Stimulated activated CD8-positive, alpha-beta memory T cell treated with anti-CD3 and anti-CD28 coated beads, Interleukin-15, amount 100 ng/mL, for 4 hours (primary cell): Measurements from ENCODE around the gene OR1D2.
A peak's percentile ranks its signal among the peaks of the same experiment; 100 is the strongest.
"Not testable (repeated sequence)": the region's sequence is repeated elsewhere in the genome, so short reads cannot be mapped to it uniquely, and the experiment has no call there.

Experiments used
- DNase-seq, 2 donors: peaks; one replicate each; pipeline ENCODE4 v3.0.0-alpha.2; 2020; ENCODE audit warnings: low read depth in 2 of 2

OR1D2 gene, protein sequence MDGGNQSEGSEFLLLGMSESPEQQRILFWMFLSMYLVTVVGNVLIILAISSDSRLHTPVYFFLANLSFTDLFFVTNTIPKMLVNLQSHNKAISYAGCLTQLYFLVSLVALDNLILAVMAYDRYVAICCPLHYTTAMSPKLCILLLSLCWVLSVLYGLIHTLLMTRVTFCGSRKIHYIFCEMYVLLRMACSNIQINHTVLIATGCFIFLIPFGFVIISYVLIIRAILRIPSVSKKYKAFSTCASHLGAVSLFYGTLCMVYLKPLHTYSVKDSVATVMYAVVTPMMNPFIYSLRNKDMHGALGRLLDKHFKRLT

DNA sequence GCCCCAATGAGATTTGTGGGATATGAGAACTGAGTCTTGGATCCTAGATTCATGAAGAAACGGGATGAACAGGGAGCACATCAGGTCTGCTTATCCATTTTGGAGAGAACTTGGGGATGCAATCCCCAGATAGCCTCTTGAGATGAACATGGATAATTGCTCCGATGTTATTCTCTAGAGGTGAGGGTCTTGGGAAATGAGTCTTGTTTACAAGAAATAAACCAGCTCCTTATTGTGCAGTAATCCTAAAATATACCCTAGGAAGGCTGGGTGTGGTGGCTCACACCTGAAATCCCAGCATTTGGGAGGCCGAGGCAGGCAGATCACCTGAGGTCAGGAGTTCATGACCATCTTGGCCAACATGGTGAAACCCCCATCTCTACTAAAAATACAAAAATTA, at the start of gene OR1D2:
OR1D2 (minus strand) TSS at position 101 of the 400 bp plus-strand sequence. CDS start 11,426 bp downstream, outside the sequence.
- no peak for DNase-seq

DNA sequence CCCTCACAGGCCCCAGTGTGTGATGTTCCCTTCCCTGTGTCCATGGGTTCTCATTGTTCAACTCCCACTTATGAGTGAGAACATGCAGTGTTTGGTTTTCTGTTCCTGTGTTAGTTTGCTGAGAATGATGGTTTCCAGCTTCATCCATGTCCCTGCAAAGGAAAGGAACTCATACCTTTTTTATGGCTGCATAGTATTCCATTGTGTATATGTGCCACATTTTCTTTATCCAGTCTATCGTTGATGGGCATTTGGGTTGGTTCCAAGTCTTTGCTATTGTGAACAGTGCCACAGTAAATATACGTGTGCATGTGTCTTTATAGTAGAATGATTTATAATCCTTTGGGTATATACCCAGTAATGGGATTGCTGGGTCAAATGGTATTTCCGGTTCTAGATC, 33.3 kb upstream of the OR1D2 start:
- not testable (repeated sequence) for DNase-seq

DNA sequence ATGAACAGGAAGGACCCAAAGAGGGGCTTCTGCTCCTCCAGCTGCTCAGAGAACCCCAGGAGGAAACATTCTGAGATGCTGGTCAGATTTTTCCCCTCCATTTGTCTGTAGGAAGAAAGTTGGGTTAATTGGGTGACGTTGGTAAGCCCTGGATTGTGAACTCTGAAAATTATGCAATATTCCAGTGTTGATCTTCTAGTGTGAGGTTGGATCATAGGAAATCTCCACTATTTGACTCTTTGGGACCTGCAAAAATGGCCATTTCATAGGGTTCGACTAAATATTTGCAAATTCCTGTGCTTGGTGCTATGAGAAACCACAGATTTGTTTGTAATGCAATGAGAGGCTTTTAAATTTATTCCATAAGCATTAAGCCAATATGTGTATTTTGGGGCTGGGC, 23.2 kb upstream of the OR1D2 start, which contains the start of gene OR1G1:
OR1G1 (minus strand) TSS at position 101 of the 400 bp plus-strand sequence; CDS start at position 101, 0 bp downstream.
- no peak for DNase-seq

DNA sequence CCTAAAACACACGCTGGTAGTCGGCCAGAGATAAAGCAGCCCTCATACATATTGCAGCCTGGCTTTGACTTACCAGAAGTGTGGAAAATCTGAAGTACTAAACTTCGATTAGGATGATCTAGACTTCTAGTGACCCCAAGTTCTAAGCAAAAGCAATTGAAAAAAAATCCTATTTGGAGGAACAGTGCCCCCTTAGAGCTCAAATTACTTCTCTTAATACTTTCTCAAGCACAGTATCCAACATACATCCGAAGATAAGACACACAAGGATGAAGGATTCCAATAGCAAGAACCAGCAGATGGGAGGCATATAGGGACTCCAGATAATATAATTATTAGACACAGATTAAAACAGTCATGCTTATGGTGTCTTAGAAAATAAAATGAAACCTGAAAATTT, 30.4 kb downstream of the OR1D2 start:
- not testable (repeated sequence) for DNase-seq

DNA sequence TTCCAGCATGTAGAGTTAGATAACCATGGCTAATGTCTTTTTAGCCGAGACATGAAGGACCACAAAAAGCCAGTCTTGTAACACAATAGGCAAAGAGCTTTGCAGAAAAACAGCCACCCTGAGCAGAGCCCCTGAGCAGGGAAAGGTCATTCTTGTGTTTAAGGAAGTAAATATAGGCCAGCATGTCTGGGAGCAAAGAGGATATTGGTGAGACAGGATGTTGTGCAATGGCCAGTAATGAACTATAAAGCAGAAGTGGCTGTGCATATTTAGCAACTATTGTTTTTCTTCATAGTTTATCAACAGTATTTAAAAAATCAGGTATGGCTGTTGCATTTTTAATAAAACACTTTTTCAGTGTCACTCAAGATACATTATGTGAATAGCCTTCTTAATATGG, 39.0 kb downstream of the OR1D2 start:
- DNase-seq, result not testable (repeated sequence)

DNA sequence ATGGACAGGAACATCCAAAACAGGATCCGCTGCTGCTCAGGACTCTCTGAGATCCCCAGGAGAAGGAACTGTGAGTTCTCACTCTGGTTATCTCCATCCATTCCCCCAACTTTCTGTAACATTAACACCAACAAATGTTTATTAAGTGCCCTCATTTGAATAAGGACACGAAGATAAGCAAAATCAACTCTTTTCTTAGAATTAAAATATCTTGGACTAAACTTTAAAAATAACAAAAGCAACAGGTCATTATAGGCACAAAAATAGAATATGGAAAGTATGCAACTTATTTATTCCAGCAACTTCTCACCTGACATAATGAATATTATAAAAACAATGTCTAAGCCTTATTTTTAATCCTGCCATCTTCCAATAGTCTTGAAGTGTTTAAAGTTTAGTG, 40.7 kb downstream of the OR1D2 start, which contains the start of gene OR1D5:
OR1D5 (minus strand) TSS at position 101 of the 400 bp plus-strand sequence; CDS start at position 101, 0 bp downstream.
- not testable (repeated sequence) for DNase-seq

DNA sequence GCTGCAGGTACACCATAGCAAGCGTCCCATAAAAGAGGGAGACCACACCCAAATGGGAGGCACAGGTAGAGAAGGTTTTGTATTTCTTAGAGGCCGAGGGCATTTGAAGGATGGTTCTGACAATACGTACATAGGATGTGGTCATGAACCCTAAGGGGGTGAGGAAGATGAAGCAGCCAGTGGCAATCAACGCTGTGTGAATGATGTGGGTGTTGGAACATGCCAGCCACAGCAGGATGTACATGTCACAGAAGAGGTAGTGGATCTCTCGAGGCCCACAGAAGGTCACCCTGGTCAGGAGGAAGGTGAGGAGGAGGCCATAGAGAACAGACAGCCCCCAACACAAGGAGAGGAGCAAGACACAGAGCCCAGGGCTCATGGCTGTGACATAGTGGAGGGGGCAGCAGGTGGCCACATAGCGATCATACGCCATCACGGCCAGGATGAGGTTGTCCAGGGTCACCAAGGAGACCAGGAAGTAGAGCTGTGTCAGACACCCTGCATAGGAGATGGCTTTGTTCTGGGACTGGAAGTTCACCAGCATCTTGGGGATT, 41.3 kb downstream of the OR1D2 start:
- DNase-seq, result not testable (repeated sequence)

DNA sequence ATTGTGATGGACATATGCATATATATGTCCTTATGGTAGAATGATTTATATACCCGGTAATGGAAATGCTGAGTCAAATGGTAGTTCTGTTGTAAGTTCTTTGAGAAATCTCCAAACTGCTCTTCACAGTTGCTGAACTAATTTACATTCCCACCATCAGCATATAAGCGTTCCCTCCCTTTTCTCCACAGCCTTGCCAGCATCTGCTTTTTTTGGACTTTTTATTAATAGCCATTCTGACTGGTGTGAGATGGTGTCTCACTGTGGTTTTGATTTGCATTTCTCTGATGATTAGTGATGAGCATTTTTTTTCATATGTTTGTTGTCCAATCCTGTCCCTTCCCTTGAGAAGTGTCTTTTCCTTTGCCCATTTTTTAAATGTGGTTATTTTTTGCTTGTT, 49.4 kb downstream of the OR1D2 start:
- DNase-seq, result not testable (repeated sequence)

DNA sequence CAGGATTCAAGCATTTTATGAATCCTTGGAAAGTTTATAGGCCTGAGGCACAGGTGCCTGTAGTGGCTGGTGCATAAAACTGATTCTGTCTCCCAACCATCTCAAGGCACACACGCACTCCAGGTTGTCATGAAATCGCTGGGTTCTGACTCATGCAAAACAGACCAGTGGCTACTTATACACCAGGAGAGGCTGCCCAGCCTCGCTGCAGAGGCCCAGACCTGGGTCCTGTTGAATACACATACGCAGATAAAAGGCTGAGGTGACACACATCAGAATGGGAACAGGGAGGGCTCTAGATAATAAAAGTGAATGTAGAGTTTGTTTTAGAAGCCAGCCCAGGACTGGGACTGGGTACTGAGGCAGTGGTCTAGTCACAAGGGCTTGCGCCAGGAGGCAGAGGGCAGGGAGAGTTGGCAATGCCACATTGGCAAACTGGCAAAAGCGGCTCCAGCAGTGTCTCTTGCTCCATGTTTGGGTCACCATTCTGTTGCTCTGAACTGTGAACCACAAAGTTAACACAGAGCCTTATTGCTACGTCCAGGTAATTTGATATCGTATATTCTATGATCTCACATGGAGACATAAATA, 54.4 kb downstream of the OR1D2 start:
- no peak for DNase-seq

DNA sequence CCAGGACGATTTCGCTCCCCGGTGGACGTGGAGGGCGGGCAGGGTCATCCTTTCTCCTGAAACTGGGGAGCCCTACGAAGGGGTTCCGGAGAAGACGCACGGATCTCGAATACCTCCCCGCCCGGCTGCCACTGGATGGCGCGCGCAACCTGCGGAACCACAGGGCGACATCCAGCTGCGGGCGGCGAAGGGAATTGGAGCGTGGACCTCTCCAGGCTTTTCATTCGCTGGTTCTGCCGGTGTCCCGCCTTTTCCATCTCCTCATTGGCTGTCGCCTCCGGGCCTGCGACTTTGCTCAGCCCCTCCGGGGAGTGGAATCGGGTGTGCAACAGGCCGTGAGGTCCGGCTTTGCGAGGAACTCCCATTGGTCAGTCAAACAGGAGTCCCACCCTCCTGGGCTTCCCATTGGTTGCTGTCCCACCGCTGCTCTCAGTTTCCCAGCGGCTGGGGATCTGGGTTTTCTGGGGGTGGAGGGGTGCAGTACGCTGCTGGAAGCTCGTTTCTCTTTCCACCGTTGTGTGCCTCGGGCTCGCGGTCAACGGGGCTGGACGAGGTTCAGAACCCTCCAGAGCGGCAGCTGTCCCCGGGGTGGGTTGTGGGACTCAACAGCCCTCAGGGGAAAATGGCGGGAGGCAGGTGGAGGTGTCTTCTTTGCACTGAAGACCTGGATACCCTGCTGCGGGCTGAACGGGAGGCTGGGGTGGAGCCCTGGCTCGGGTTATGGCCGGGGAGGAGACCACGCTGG, 55.3 kb downstream of the OR1D2 start:
- peak; percentile 81 to 85 for DNase-seq

DNA sequence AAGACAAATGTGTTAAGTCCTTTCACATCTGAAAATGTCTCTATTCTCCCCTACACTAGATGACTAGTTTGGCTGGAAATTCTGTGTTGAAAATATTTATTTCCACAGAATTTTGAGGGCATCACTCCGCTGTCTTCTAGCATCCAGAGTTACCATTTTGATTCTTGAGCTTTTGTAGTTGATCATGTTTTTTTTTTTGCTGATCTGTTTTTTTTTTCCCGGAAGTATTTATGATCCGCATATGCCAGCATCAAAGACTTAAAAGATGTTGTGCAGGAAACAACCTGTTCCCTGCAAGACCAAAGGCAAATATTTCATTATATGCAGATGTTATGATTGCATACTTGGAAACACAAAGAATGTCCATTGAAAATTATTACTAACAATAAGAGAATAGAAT, 57.5 kb downstream of the OR1D2 start:
- no peak for DNase-seq

DNA sequence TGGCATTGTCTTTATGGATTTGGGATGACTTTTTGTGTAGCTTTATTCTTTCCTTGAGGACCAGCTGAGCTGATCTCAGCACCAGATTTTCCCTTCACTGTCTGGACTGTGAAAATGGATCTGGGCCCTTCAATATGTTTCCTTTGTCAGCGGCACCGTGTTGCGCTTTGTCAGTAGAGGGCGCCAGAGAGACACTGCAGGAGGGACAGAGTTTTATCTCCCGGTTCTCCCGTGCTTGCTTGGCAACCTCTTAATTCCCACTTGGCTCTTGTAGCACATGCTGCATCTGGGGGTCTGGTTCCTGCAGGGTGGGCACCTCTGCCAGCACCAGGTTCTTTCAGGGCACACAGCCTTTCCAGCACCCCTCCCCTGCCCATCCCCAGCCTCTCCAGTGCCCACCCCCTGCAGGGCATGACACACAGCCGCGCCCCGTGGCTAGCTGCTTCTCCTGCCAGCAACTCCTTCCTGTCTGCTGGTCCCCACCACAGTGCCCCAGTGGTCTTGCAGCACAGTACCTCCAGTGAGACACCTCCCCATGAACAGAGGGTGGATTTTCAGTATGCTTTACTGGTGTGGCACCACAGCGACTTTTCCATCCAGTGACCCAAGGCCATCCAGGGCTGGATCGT, 60.4 kb downstream of the OR1D2 start:
- no peak for DNase-seq

DNA sequence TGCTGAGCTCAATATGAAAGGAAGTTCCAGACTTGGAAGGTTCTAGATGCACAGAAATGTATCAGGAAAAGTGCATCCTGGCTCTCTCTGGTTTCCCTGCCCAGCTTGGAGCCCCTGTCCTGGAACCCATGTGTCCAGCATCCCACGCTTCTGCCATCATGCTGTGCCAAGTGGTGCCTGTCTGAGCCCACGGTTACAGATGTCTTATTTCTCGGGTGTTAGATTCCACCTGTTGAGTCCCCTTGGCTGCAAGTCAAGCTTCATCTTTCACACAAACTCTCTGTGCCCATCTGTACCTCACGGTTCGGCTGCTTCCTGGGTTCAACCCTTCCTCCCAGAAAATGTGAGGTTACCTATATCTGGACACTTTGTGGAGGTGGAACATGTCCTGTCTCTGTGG, 63.3 kb downstream of the OR1D2 start:
- DNase-seq, result no peak

DNA sequence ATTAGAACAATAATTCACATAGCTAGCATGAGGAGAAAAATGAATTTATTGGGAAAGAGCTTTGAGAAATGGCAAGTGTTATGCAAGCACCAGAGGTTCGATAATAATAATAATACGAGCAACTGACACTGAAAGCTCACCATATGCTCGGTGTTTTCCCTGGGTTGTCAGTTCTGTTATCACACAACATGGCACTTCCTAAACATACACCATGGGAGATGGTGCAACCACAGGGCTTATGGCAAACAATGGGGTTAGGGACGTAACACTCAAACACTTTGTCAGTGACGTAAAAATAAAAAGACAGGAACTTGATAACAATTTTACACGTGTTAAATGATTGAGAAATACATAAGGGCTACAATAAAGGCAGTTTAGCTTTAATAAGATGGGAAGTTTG, 64.5 kb downstream of the OR1D2 start:
- no peak for DNase-seq

DNA sequence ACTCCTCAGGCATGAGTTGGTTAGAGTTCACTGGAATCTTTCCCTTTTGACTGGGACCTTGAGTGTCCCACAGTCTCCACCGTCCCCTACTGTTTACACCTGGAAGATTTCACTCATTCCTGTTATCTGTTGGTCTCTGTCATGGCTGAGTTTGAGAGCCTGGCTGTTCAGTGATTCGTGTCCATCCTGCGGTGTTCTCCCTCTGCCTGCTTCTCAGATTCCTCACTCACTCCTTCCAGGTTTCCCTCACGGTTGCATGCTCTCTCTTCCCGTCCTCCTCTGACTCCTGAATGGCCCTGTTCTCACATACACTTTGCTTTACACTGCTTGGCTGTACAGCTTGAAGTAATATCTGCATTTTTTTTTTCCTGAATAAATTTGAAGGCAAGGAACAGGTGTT, 65.3 kb downstream of the OR1D2 start:
- DNase-seq, result no peak
